GM19463 (cell line): ENCODE results near the gene IGF2R.

Experiments
- ATAC-seq: cut with Tn5 transposase; IDR thresholded peaks from one replicate; pipeline ENCODE4 v1.9.1; 2021; ENCODE audit warnings: mild to moderate bottlenecking, moderate library complexity; ENCODE audit not compliant: unreplicated experiment

Gene IGF2R

GRCh38 chr6:160070427-160070826 lies 101.5 kb downstream of the IGF2R start:
- peak; percentile 51 for ATAC-seq

- no peak for ATAC-seq
Measured at GRCh38 chr6:160070831-160071230, 101.9 kb downstream of the IGF2R start.

GRCh38 chr6:160071805-160072690 lies 103.2 kb downstream of the IGF2R start:
- no peak for ATAC-seq

- no peak for ATAC-seq
Measured at GRCh38 chr6:160073272-160073671, 104.4 kb downstream of the IGF2R start.

GRCh38 chr6:160076009-160076408 lies 107.1 kb downstream of the IGF2R start:
- ATAC-seq: no peak

- ATAC-seq: no peak
Measured at GRCh38 chr6:160077024-160077423, 108.1 kb downstream of the IGF2R start.

GRCh38 chr6:160077526-160077925 lies 108.6 kb downstream of the IGF2R start:
- no peak for ATAC-seq

- ATAC-seq: no peak
Measured at GRCh38 chr6:160078883-160079685, 110.2 kb downstream of the IGF2R start.

GRCh38 chr6:160079686-160080043 lies 110.8 kb downstream of the IGF2R start:
- no peak for ATAC-seq

GRCh38 chr6:160080097-160080496 lies 111.2 kb downstream of the IGF2R start:
- ATAC-seq: no peak

- no peak for ATAC-seq
Measured at GRCh38 chr6:160081398-160081797, 112.5 kb downstream of the IGF2R start.

- ATAC-seq: no peak
Measured at GRCh38 chr6:160082627-160083026, 113.7 kb downstream of the IGF2R start.

- no peak for ATAC-seq
Measured at GRCh38 chr6:160084198-160084776, 115.4 kb downstream of the IGF2R start.

- ATAC-seq: no peak
Measured at GRCh38 chr6:160085226-160085625, 116.3 kb downstream of the IGF2R start.

GRCh38 chr6:160085713-160086505 lies 117.0 kb downstream of the IGF2R start:
- ATAC-seq: no peak

GRCh38 chr6:160086754-160087153 lies 117.9 kb downstream of the IGF2R start:
- ATAC-seq: no peak

- ATAC-seq: no peak
Measured at GRCh38 chr6:160088069-160088783, 119.3 kb downstream of the IGF2R start.

GRCh38 chr6:160088784-160089533 lies 120.1 kb downstream of the IGF2R start:
- ATAC-seq: no peak

GRCh38 chr6:160089534-160089897 lies 120.6 kb downstream of the IGF2R start:
- ATAC-seq: no peak
